GM21723 (cell line): ENCODE results near the gene MTMR2.
"Not testable (repeated sequence)": the region's sequence is repeated elsewhere in the genome, so short reads cannot be mapped to it uniquely, and the experiment has no call there.

Experiments used
- ATAC-seq: cut with Tn5 transposase; IDR thresholded peaks from one replicate; pipeline ENCODE4 v1.9.1; 2021; ENCODE audit warnings: mild to moderate bottlenecking, moderate library complexity; ENCODE audit not compliant: unreplicated experiment

The MTMR2 gene

GRCh38 chr11:95829580-95830259 lies 94.2 kb downstream of the MTMR2 start:
- ATAC-seq: no peak

GRCh38 chr11:95827696-95828095 lies 96.2 kb downstream of the MTMR2 start:
- no peak for ATAC-seq

- ATAC-seq: no peak
Observed at GRCh38 chr11:95821640-95822039, 102.3 kb downstream of the MTMR2 start.

GRCh38 chr11:95816037-95816436 lies 107.9 kb downstream of the MTMR2 start:
- ATAC-seq: no peak

GRCh38 chr11:95811052-95811451 lies 112.9 kb downstream of the MTMR2 start:
- ATAC-seq: not testable (repeated sequence)

GRCh38 chr11:95806464-95806863 lies 117.4 kb downstream of the MTMR2 start:
- not testable (repeated sequence) for ATAC-seq

- ATAC-seq: no peak
Observed at GRCh38 chr11:95805869-95806268, 118.0 kb downstream of the MTMR2 start.

- no peak for ATAC-seq
Observed at GRCh38 chr11:95803973-95804372, 119.9 kb downstream of the MTMR2 start.

GRCh38 chr11:95802806-95803205 lies 121.1 kb downstream of the MTMR2 start:
- no peak for ATAC-seq

GRCh38 chr11:95800438-95800837 lies 123.5 kb downstream of the MTMR2 start:
- no peak for ATAC-seq

- ATAC-seq: no peak
Observed at GRCh38 chr11:95799546-95799945, 124.4 kb downstream of the MTMR2 start.

- ATAC-seq: no peak
Observed at GRCh38 chr11:95796501-95796900, 127.4 kb downstream of the MTMR2 start.

- no peak for ATAC-seq
Observed at GRCh38 chr11:95795627-95796295, 128.1 kb downstream of the MTMR2 start.

- ATAC-seq: no peak
Observed at GRCh38 chr11:95794086-95794485, 129.8 kb downstream of the MTMR2 start.

- ATAC-seq: no peak
Observed at GRCh38 chr11:95793116-95793515, 130.8 kb downstream of the MTMR2 start.

- no peak for ATAC-seq
Observed at GRCh38 chr11:95792700-95793099, 131.2 kb downstream of the MTMR2 start.

GRCh38 chr11:95792200-95792599 lies 131.7 kb downstream of the MTMR2 start:
- no peak for ATAC-seq

GRCh38 chr11:95791709-95792033 lies 132.2 kb downstream of the MTMR2 start:
- no peak for ATAC-seq

- ATAC-seq: peak; percentile 19
Observed at GRCh38 chr11:95790933-95791708, 132.8 kb downstream of the MTMR2 start.

- ATAC-seq: peak; percentile 70
Observed at GRCh38 chr11:95790123-95790932, 133.6 kb downstream of the MTMR2 start, which contains the start of gene CEP57. TSS of gene CEP57 (plus strand) at chr11:95790498. CDS start at chr11:95790699, 201 bp downstream.

- ATAC-seq: peak; percentile 77
Observed at GRCh38 chr11:95789506-95790122, 134.3 kb downstream of the MTMR2 start, which contains the start of gene FAM76B. TSS of gene FAM76B (minus strand) at chr11:95789782. CDS start at chr11:95789478, 304 bp downstream.
